SJCRH30 (cell line): ENCODE results near the gene MFAP2. TPM values are rescaled to one million over a fixed set of nuclear protein-coding genes. Genes with fewer than 3 reads are reported as not detected.
A peak's percentile ranks its signal among the peaks of the same experiment; 100 is the strongest.

Source experiments
- DNase-seq, 2 experiments: peaks; one replicate each; pipeline ENCODE4 v3.0.0-alpha.2; 2015 to 2020
- H3K27ac ChIP-seq: fragments of 250-450 bp; sonication (Bioruptor Pico); 2 replicates; pipeline ENCODE4 v1.5.1; 2020; ENCODE audit warnings: mild to moderate bottlenecking, moderate library complexity
- H3K27me3 ChIP-seq: fragments of 250-450 bp; sonication (Bioruptor Pico); 2 replicates; pipeline ENCODE4 v1.5.1; 2020; ENCODE audit warnings: mild to moderate bottlenecking, moderate library complexity
- H3K36me3 ChIP-seq: fragments of 250-450 bp; sonication (Bioruptor Pico); 2 replicates; pipeline ENCODE4 v1.5.1; 2020; ENCODE audit warnings: mild to moderate bottlenecking, moderate library complexity
- H3K4me1 ChIP-seq: fragments of 250-450 bp; sonication (Bioruptor Pico); 2 replicates; pipeline ENCODE4 v1.5.1; 2020; ENCODE audit warnings: mild to moderate bottlenecking, moderate library complexity
- H3K4me3 ChIP-seq: fragments of 250-450 bp; sonication (Bioruptor Pico); 2 replicates; pipeline ENCODE4 v1.5.1; 2020; ENCODE audit warnings: mild to moderate bottlenecking, moderate library complexity
- H3K9me3 ChIP-seq: fragments of 250-450 bp; sonication (Bioruptor Pico); replicated peaks from 2 replicates; pipeline ENCODE4 v1.5.1; 2020; ENCODE audit warnings: mild to moderate bottlenecking, moderate library complexity
- total RNA-seq: library from RNA; depleted of rRNA; stranded (reverse); fragments of >200 nt; shearing (Covaris generic); gene quantifications from 2 replicates; pipeline ENCODE4 v1.2.3, GENCODE V29; 2014

The MFAP2 gene
- total RNA-seq, 1 experiment from 2014 or later: 22.9 TPM

- peak; percentile 87 for DNase-seq
- peaks cover 10% of the 10 kb centered on the region for H3K36me3 ChIP-seq
- peaks cover 62% of the 10 kb centered on the region for H3K4me1 ChIP-seq
Measured at GRCh38 chr1:17013491-17014320, 33.3 kb upstream of the MFAP2 start.

GRCh38 chr1:17012775-17013490 lies 32.5 kb upstream of the MFAP2 start:
- H3K27ac ChIP-seq: peak overlapping the region; percentile 99
- peaks cover 62% of the 10 kb centered on the region for H3K4me1 ChIP-seq
- DNase-seq: peak; percentile 79 to 87
- H3K4me3 ChIP-seq: peak overlapping the region; percentile 78
- H3K36me3 ChIP-seq: peaks cover 3% of the 10 kb centered on the region
- no peaks in the 10 kb centered on the region for H3K9me3 ChIP-seq
- H3K27me3 ChIP-seq: no peaks in the 10 kb centered on the region

More at GRCh38 chr1:17013491-17014320, 33.3 kb upstream of the MFAP2 start:
- H3K9me3 ChIP-seq: no peaks in the 10 kb centered on the region
- H3K27me3 ChIP-seq: no peaks in the 10 kb centered on the region
- H3K27ac ChIP-seq: peak overlapping the region; percentile 99
- peak overlapping the region; percentile 13 for H3K4me3 ChIP-seq

- H3K27ac ChIP-seq: peak within 1 kb of the TSS; percentile 99
- H3K4me3 ChIP-seq: peak within 1 kb of the TSS; percentile 78
- DNase-seq: peak; percentile 75 to 83
- no peaks in the 10 kb centered on the region for H3K36me3 ChIP-seq
- peaks cover 62% of the 10 kb centered on the region for H3K4me1 ChIP-seq
- H3K27me3 ChIP-seq: no peaks in the 10 kb centered on the region
- H3K9me3 ChIP-seq: no peaks in the 10 kb centered on the region
Measured at GRCh38 chr1:17011439-17012307, 31.3 kb upstream of the MFAP2 start, which contains the start of gene ATP13A2. ATP13A2 (minus strand) TSS chr1:17011928; CDS start chr1:17011738, 190 bp downstream.

- no peaks in the 10 kb centered on the region for H3K27me3 ChIP-seq
- peak in 1 of 2 experiments; percentile 33 for DNase-seq
- H3K27ac ChIP-seq: peak overlapping the region; percentile 4; the same call in 1 of the 2 replicates
- peak overlapping the region; percentile 78 for H3K4me3 ChIP-seq
- peaks cover 56% of the 10 kb centered on the region for H3K4me1 ChIP-seq
- no peaks in the 10 kb centered on the region; the same call in 1 of the 2 replicates for H3K36me3 ChIP-seq
- no peaks in the 10 kb centered on the region for H3K9me3 ChIP-seq
Measured at GRCh38 chr1:17011092-17011438, 30.6 kb upstream of the MFAP2 start.

GRCh38 chr1:17009706-17010105 lies 29.3 kb upstream of the MFAP2 start:
- H3K36me3 ChIP-seq: peaks cover 8% of the 10 kb centered on the region
- no peaks in the 10 kb centered on the region for H3K9me3 ChIP-seq
- peak; percentile 75 to 80 for DNase-seq
- peaks cover 44% of the 10 kb centered on the region for H3K4me1 ChIP-seq
- no peaks in the 10 kb centered on the region for H3K27me3 ChIP-seq
- no peak overlapping the region for H3K4me3 ChIP-seq
- H3K27ac ChIP-seq: no peak overlapping the region

- H3K4me1 ChIP-seq: peaks cover 40% of the 10 kb centered on the region
- no peak for DNase-seq
- no peaks in the 10 kb centered on the region for H3K9me3 ChIP-seq
- H3K27me3 ChIP-seq: no peaks in the 10 kb centered on the region
- H3K4me3 ChIP-seq: no peak overlapping the region
- peaks cover 12% of the 10 kb centered on the region for H3K36me3 ChIP-seq
- no peak overlapping the region for H3K27ac ChIP-seq
Measured at GRCh38 chr1:17008208-17008855, 27.9 kb upstream of the MFAP2 start.

- peaks cover 34% of the 10 kb centered on the region for H3K4me1 ChIP-seq
- H3K9me3 ChIP-seq: no peaks in the 10 kb centered on the region
- peaks cover 22% of the 10 kb centered on the region for H3K36me3 ChIP-seq
- DNase-seq: no peak
- H3K27ac ChIP-seq: no peak overlapping the region
- no peaks in the 10 kb centered on the region for H3K27me3 ChIP-seq
- H3K4me3 ChIP-seq: no peak overlapping the region
Measured at GRCh38 chr1:17007121-17007520, 26.7 kb upstream of the MFAP2 start.

GRCh38 chr1:17005365-17005740 lies 24.9 kb upstream of the MFAP2 start:
- peaks cover 28% of the 10 kb centered on the region for H3K4me1 ChIP-seq
- H3K36me3 ChIP-seq: peaks cover 37% of the 10 kb centered on the region
- H3K27me3 ChIP-seq: no peaks in the 10 kb centered on the region
- H3K9me3 ChIP-seq: no peaks in the 10 kb centered on the region
- H3K27ac ChIP-seq: no peak overlapping the region
- H3K4me3 ChIP-seq: no peak overlapping the region
- no peak for DNase-seq

GRCh38 chr1:17004466-17005364 lies 24.3 kb upstream of the MFAP2 start:
- H3K36me3 ChIP-seq: peaks cover 41% of the 10 kb centered on the region
- peaks cover 23% of the 10 kb centered on the region for H3K4me1 ChIP-seq
- no peak overlapping the region for H3K4me3 ChIP-seq
- DNase-seq: no peak
- no peaks in the 10 kb centered on the region for H3K27me3 ChIP-seq
- no peak overlapping the region for H3K27ac ChIP-seq
- no peaks in the 10 kb centered on the region for H3K9me3 ChIP-seq

- DNase-seq: no peak
- Histone ChIP-seq H3K36me3 (peaks cover 59% of the 10 kb centered on the region), H3K27me3 (no peaks in the 10 kb centered on the region), H3K4me1 (peaks cover 16% of the 10 kb centered on the region), H3K27ac (no peak overlapping the region), H3K4me3 (no peak overlapping the region), H3K9me3 (no peaks in the 10 kb centered on the region)
Measured at GRCh38 chr1:17002524-17002902, 22.1 kb upstream of the MFAP2 start.

- peaks cover 65% of the 10 kb centered on the region for H3K36me3 ChIP-seq
- no peaks in the 10 kb centered on the region for H3K9me3 ChIP-seq
- no peak overlapping the region for H3K4me3 ChIP-seq
- no peak for DNase-seq
- H3K27ac ChIP-seq: no peak overlapping the region
- no peaks in the 10 kb centered on the region for H3K27me3 ChIP-seq
- peaks cover 16% of the 10 kb centered on the region for H3K4me1 ChIP-seq
Measured at GRCh38 chr1:17001760-17002523, 21.5 kb upstream of the MFAP2 start.

GRCh38 chr1:16999863-17000262 lies 19.4 kb upstream of the MFAP2 start:
- H3K27me3 ChIP-seq: no peaks in the 10 kb centered on the region
- peaks cover 76% of the 10 kb centered on the region for H3K36me3 ChIP-seq
- H3K4me1 ChIP-seq: peaks cover 16% of the 10 kb centered on the region
- no peak overlapping the region for H3K27ac ChIP-seq
- DNase-seq: no peak
- H3K9me3 ChIP-seq: no peaks in the 10 kb centered on the region
- no peak overlapping the region for H3K4me3 ChIP-seq

GRCh38 chr1:16998589-16998988 lies 18.2 kb upstream of the MFAP2 start:
- DNase-seq: no peak
- Histone ChIP-seq H3K27me3 (no peaks in the 10 kb centered on the region), H3K9me3 (no peaks in the 10 kb centered on the region), H3K4me1 (peaks cover 9% of the 10 kb centered on the region), H3K27ac (no peak overlapping the region), H3K36me3 (peaks cover 77% of the 10 kb centered on the region), H3K4me3 (no peak overlapping the region)
